IMR-90 (cell line): Measurements from ENCODE around the gene CNDP2. TPM values are rescaled to one million over a fixed set of nuclear protein-coding genes. Genes with fewer than 3 reads are reported as not detected.
"Not testable (repeated sequence)": the region's sequence is repeated elsewhere in the genome, so short reads cannot be mapped to it uniquely, and the experiment has no call there.

Experiments
- ATAC-seq: fragments of 200-7000 bp; cut with Tn5 transposase; 2 replicates; pipeline ENCODE4 v1.9.1; 2020; ENCODE audit warnings: low read depth, mild to moderate bottlenecking, moderate library complexity
- BruUV-seq: library from RNA; stranded (reverse); fragments of 400-500 nt; replicated peaks from 2 replicates; lab custom pipeline; 2021; lab: Mats Ljungman, UMichigan
- CTCF ChIA-PET: fragments of 300-600 bp; formaldehyde crosslinking; extraction: SDS; loops from one replicate; lab custom pipeline; 2021; ENCODE audit warnings: antibody characterized with exemption; lab: Yijun Ruan, JAX
- POLR2A ChIA-PET: fragments of 300-600 bp; sonication (Branson Sonifier 250); formaldehyde crosslinking; loops from one replicate; lab custom pipeline; 2022; ENCODE audit warnings: antibody characterized with exemption; ENCODE audit not compliant: unreplicated experiment; lab: Charles Lee
- DNase-seq: peaks from one replicate; pipeline ENCODE4 v3.0.0; 2013
- H2AFZ ChIP-seq: replicated peaks from 2 replicates; pipeline ENCODE3; 2013; ENCODE audit warnings: low read length, mild to moderate bottlenecking; ENCODE audit not compliant: poor library complexity
- H2AK5ac ChIP-seq: 2 replicates; pipeline ENCODE4 v1.6.1; 2013; ENCODE audit warnings: low read depth, low read length, inconsistent platforms
- H2AK9ac ChIP-seq: replicated peaks from 2 replicates; pipeline ENCODE3; 2013; ENCODE audit warnings: mild to moderate bottlenecking, low read depth, low read length, moderate library complexity; ENCODE audit not compliant: poor library complexity
- H2BK120ac ChIP-seq: 2 replicates; pipeline ENCODE4 v1.6.1; 2013; ENCODE audit warnings: low read depth, low read length, inconsistent platforms
- H2BK15ac ChIP-seq: 3 replicates; pipeline ENCODE4 v1.6.1; 2013; ENCODE audit warnings: low read depth, low read length, inconsistent platforms
- H2BK20ac ChIP-seq: 2 replicates; pipeline ENCODE4 v1.6.1; 2013; ENCODE audit warnings: low read depth, mild to moderate bottlenecking, inconsistent platforms, low read length, moderate library complexity
- H2BK5ac ChIP-seq: 2 replicates; pipeline ENCODE4 v1.6.1; 2013; ENCODE audit warnings: mild to moderate bottlenecking, low read depth, low read length, inconsistent platforms; ENCODE audit not compliant: poor library complexity, severe bottlenecking
- H3K14ac ChIP-seq: replicated peaks from 2 replicates; pipeline ENCODE4 v1.6.1; 2013; ENCODE audit warnings: low read depth, low read length, inconsistent platforms
- H3K18ac ChIP-seq: 2 replicates; pipeline ENCODE4 v1.6.1; 2013; ENCODE audit warnings: low read depth, low read length, control low read depth
- H3K23ac ChIP-seq: 2 replicates; pipeline ENCODE4 v1.6.1; 2013; ENCODE audit warnings: low read depth, low read length, inconsistent platforms
- H3K27ac ChIP-seq: 2 replicates; pipeline ENCODE4 v1.5.1; 2013; ENCODE audit warnings: mild to moderate bottlenecking, control low read depth, low read length; ENCODE audit not compliant: insufficient read depth
- H3K27me3 ChIP-seq: 2 replicates; pipeline ENCODE4 v1.6.1; 2013; ENCODE audit warnings: low read length; ENCODE audit not compliant: control insufficient read depth, insufficient read depth
- H3K36me3 ChIP-seq: 2 replicates; pipeline ENCODE4 v1.6.1; 2013; ENCODE audit warnings: low read length, mixed read lengths; ENCODE audit not compliant: control insufficient read depth, insufficient read depth
- H3K4ac ChIP-seq: 2 replicates; pipeline ENCODE4 v1.6.1; 2013; ENCODE audit warnings: low read depth, low read length, inconsistent platforms
- H3K4me1 ChIP-seq: 2 replicates; pipeline ENCODE4 v1.6.1; 2013; ENCODE audit warnings: low read length, mixed read lengths; ENCODE audit not compliant: control insufficient read depth, insufficient read depth
- H3K4me2 ChIP-seq: 2 replicates; pipeline ENCODE4 v1.6.1; 2013; ENCODE audit warnings: low read depth, mild to moderate bottlenecking, control low read depth, low read length, moderate library complexity
- H3K4me3 ChIP-seq: 2 replicates; pipeline ENCODE4 v1.5.1; 2013; ENCODE audit warnings: low read depth, mild to moderate bottlenecking, control low read depth, low read length, moderate library complexity; ENCODE audit not compliant: insufficient read depth
- H3K56ac ChIP-seq: 2 replicates; pipeline ENCODE4 v1.6.1; 2013; ENCODE audit warnings: low read length, inconsistent platforms; ENCODE audit not compliant: insufficient read depth; ENCODE audit errors: extremely low read depth
- H3K79me1 ChIP-seq, 2 experiments: 2 replicates each; pipeline ENCODE4 v1.6.1; 2013; ENCODE audit warnings: low read length in 2 of 2, inconsistent platforms in 1 of 2, low read depth in 1 of 2
- H3K9ac ChIP-seq: 2 replicates; pipeline ENCODE4 v1.6.1; 2013; ENCODE audit warnings: low read depth, low read length, control low read depth
- H3K9me1 ChIP-seq: 2 replicates; pipeline ENCODE4 v1.6.1; 2013; ENCODE audit warnings: low read length, inconsistent platforms; ENCODE audit not compliant: insufficient read depth
- H3K9me3 ChIP-seq: 2 replicates; pipeline ENCODE4 v1.6.1; 2013; ENCODE audit warnings: low read length; ENCODE audit not compliant: control insufficient read depth, insufficient read depth
- H4K20me1 ChIP-seq: 2 replicates; pipeline ENCODE4 v1.6.1; 2013; ENCODE audit warnings: low read length, inconsistent platforms; ENCODE audit not compliant: insufficient read depth
- H4K5ac ChIP-seq: 2 replicates; pipeline ENCODE4 v1.6.1; 2013; ENCODE audit warnings: mild to moderate bottlenecking, low read depth, low read length, control low read depth
- H4K8ac ChIP-seq, 2 experiments: 2 replicates each; pipeline ENCODE4 v1.6.1; 2013; ENCODE audit warnings: low read depth in 2 of 2, low read length in 2 of 2, control low read depth in 1 of 2, inconsistent platforms in 1 of 2
- H4K91ac ChIP-seq: 2 replicates; pipeline ENCODE4 v1.6.1; 2013; ENCODE audit warnings: low read depth, low read length, inconsistent platforms; ENCODE audit not compliant: insufficient read depth
- NFE2L2 ChIP-seq: fragments of 150-350 bp; IDR thresholded peaks from 2 replicates; pipeline ENCODE4 v1.6.1; 2016; ENCODE audit warnings: low read depth, mild to moderate bottlenecking, low read length
- RCOR1 ChIP-seq: IDR thresholded peaks from 2 replicates; pipeline ENCODE4 v1.6.1; 2012; ENCODE audit warnings: mild to moderate bottlenecking, low read length, improper control_type of control experiment; ENCODE audit not compliant: insufficient replicate concordance
- WGBS, 2 experiments: methylation state at CpG; one replicate each; pipeline versions ENCODE4 v1.1.5 to v1.1.7; 2013; ENCODE audit warnings: missing lambda C conversion rate in 2 of 2; ENCODE audit not compliant: insufficient read length in 1 of 2; ENCODE audit errors: extremely low coverage in 2 of 2; 5-methylcytosine and 5-hydroxymethylcytosine counted together
- dilution Hi-C: fragments of 300-500 bp; cut with HindIII; formaldehyde crosslinking; loops from one replicate; pipeline ENCODE4 v1.14.3; 2018; ENCODE audit warnings: low sequenced_read_pairs; ENCODE audit not compliant: unreplicated experiment
- in situ Hi-C: fragments of 300-500 bp; cut with MboI; formaldehyde crosslinking; loops from 3 replicates; pipeline ENCODE4 v1.14.3; 2019; ENCODE audit warnings: low sequenced_read_pairs, inconsistent platforms, mixed read lengths
- intact Hi-C: fragments of 100-400 bp; cut with micrococcal nuclease; formaldehyde crosslinking; loops from 2 replicates; pipeline ENCODE4 v1.10.0; 2022
- polyA plus RNA-seq, 3 experiments: library from polyadenylated mRNA; depleted of rRNA; stranded (reverse); fragments of >200 nt; gene quantifications; 2 replicates each; pipeline ENCODE4 v1.2.3, GENCODE V29; 2012; ENCODE audit warnings: low replicate concordance in 1 of 3
- total RNA-seq: library from RNA; depleted of rRNA; stranded (reverse); fragments of >200 nt; gene quantifications from 2 replicates; pipeline ENCODE4 v1.2.3, GENCODE V29; 2012
- TF ChIP-seq, protein P1 (sequence below): fragments of 150-350 bp; IDR thresholded peaks from 2 replicates; pipeline ENCODE4 v1.6.1; 2017; ENCODE audit warnings: mild to moderate bottlenecking, antibody characterized with exemption, low read length, low read depth
- TF ChIP-seq, protein P2 (sequence below): conservative IDR thresholded peaks from 2 replicates; pipeline ENCODE4 v1.5.1; 2012; ENCODE audit warnings: mild to moderate bottlenecking, low read depth, low read length, improper control_type of control experiment

Gene CNDP2
- total and polyA plus RNA-seq, 2 of the 4 experiments (the other 2 are of a cell fraction), result 52.0 to 67.9 TPM

DNA sequence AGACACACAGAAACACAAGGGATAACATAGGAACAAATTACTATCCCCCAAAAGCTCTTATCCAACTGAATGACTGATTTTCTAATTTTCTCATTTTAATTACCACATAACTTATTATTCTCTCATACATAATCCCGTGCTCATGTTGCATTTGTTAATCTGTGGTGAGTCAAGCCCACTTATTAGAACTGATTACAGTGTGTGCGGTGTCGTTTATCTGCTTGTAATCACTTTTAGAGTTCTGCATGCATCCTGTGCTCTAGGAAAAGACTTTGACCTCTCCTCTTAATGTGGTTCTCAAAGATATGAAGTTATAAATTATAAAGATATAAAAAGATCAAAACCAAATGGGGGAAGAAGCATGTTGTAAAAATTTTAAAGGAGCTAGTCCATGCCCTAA lies 67.8 kb downstream of the CNDP2 start:
- ChIA-PET POLR2A (interaction anchor here (0.6 kb wide), 1 partner anchor 1588 kb away, joined by 3 read pairs; no protein-coding TSS in a partner anchor), CTCF (interaction anchor here (0.7 to 1.0 kb wide), 2 partner anchors 12 kb away, joined by 5 read pairs; no protein-coding TSS in a partner anchor)
- Histone ChIP-seq H3K56ac (no peak overlapping the region), H2BK5ac (no peak overlapping the region), H3K4me1 (no peaks in the 10 kb centered on the region), H3K18ac (no peak overlapping the region), H3K27ac (no peak overlapping the region), H2AK9ac (no peak overlapping the region), H3K36me3 (no peaks in the 10 kb centered on the region), H4K5ac (no peak overlapping the region), H3K23ac (no peak overlapping the region), H3K79me1 (no peaks in the 10 kb centered on the region), H2AK5ac (no peak overlapping the region), H2AFZ (no peak overlapping the region), H3K4me2 (no peak overlapping the region), H3K14ac (no peak overlapping the region), H2BK15ac (no peak overlapping the region), H4K20me1 (no peaks in the 10 kb centered on the region), H3K4ac (no peak overlapping the region), H3K9ac (no peak overlapping the region), H4K91ac (no peak overlapping the region), H4K8ac (no peak overlapping the region), H2BK120ac (no peak overlapping the region), H3K9me1 (no peaks in the 10 kb centered on the region), H2BK20ac (no peak overlapping the region), H3K9me3 (0 out of 2 replicates have a peak, but pooled peaks cover 3% of the 10 kb centered on the region), H3K4me3 (no peak overlapping the region), H3K27me3 (peaks cover 25% of the 10 kb centered on the region)
- in situ Hi-C loops (loop anchor here (25.0 kb wide), 1 partner anchor 352 kb away; no protein-coding TSS in a partner anchor), intact Hi-C loops (no loop called here), dilution Hi-C loops (no loop called here)
- TF ChIP-seq NFE2L2 (no peak), RCOR1 (no peak)
- TF ChIP-seq, protein P1, sequence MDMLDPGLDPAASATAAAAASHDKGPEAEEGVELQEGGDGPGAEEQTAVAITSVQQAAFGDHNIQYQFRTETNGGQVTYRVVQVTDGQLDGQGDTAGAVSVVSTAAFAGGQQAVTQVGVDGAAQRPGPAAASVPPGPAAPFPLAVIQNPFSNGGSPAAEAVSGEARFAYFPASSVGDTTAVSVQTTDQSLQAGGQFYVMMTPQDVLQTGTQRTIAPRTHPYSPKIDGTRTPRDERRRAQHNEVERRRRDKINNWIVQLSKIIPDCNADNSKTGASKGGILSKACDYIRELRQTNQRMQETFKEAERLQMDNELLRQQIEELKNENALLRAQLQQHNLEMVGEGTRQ, result no peak
- TF ChIP-seq, protein P2, sequence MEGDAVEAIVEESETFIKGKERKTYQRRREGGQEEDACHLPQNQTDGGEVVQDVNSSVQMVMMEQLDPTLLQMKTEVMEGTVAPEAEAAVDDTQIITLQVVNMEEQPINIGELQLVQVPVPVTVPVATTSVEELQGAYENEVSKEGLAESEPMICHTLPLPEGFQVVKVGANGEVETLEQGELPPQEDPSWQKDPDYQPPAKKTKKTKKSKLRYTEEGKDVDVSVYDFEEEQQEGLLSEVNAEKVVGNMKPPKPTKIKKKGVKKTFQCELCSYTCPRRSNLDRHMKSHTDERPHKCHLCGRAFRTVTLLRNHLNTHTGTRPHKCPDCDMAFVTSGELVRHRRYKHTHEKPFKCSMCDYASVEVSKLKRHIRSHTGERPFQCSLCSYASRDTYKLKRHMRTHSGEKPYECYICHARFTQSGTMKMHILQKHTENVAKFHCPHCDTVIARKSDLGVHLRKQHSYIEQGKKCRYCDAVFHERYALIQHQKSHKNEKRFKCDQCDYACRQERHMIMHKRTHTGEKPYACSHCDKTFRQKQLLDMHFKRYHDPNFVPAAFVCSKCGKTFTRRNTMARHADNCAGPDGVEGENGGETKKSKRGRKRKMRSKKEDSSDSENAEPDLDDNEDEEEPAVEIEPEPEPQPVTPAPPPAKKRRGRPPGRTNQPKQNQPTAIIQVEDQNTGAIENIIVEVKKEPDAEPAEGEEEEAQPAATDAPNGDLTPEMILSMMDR, result no peak
- no peak for ATAC-seq
- no peak for DNase-seq
- BruUV-seq, result no TSS peak
- 100% methylated on average over 1 of the region's 3 CpGs; no CpG with 5 or more reads in 1 of the 2 experiments for WGBS, 2 experiments

DNA sequence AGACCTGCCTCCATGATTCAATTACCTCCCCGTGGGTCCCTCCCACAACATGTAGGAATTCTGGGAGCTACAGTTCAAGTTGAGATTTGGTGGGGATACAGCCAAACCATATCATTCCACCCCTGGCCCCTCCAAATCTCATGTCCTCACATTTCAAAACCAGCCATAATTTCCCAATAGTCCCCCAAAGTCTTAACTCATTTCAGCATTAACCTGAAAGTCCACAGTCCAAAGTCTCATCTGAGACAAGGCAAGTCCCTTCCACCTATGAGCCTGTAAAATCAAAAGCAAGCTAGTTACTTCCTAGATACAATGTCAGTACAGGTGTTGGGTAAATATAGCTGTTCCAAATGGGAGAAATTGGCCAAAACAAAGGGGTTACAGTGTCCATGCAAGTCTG lies 69.0 kb downstream of the CNDP2 start:
- intact Hi-C loops, H2AK9ac ChIP-seq, H2BK120ac ChIP-seq, BruUV-seq, H4K5ac ChIP-seq, POLR2A ChIA-PET, H4K91ac ChIP-seq, H3K9me1 ChIP-seq, ATAC-seq, H3K79me1 ChIP-seq, H3K36me3 ChIP-seq, H2AFZ ChIP-seq, H2BK5ac ChIP-seq, H2AK5ac ChIP-seq, H3K4me3 ChIP-seq, DNase-seq, H3K9me3 ChIP-seq, H4K8ac ChIP-seq, H3K4me2 ChIP-seq, H4K20me1 ChIP-seq, H3K56ac ChIP-seq, CTCF ChIA-PET, H3K4ac ChIP-seq, H3K9ac ChIP-seq, dilution Hi-C loops, H2BK15ac ChIP-seq, H3K14ac ChIP-seq, H2BK20ac ChIP-seq, H3K4me1 ChIP-seq, H3K27ac ChIP-seq, H3K18ac ChIP-seq, H3K23ac ChIP-seq: not testable (repeated sequence)
- in situ Hi-C loops, result loop anchor here (25.0 kb wide), 1 partner anchor 353 kb away; no protein-coding TSS in a partner anchor
- no CpG with 5 or more reads among the region's 1 CpG for WGBS, 2 experiments
- H3K27me3 ChIP-seq, result peaks cover 21% of the 10 kb centered on the region
